Neuronal stem cell (in vitro differentiated cells): Measurements from ENCODE around the gene FAM168A.

Source experiments
- DNase-seq: peaks from one replicate; pipeline ENCODE4 v3.0.0-alpha.2; 2013; ENCODE audit warnings: low spot score
- H2AFZ ChIP-seq: one replicate; pipeline ENCODE4 v1.6.1; 2013; ENCODE audit warnings: mild to moderate bottlenecking, low read length, inconsistent platforms
- H2AK5ac ChIP-seq: 2 replicates; pipeline ENCODE4 v1.6.1; 2013; ENCODE audit warnings: low read depth, mild to moderate bottlenecking, inconsistent platforms, low read length, moderate library complexity, mixed read lengths
- H2BK120ac ChIP-seq: 2 replicates; pipeline ENCODE4 v1.6.1; 2013; ENCODE audit warnings: low read depth, mild to moderate bottlenecking, inconsistent platforms, low read length, moderate library complexity, mixed read lengths
- H2BK12ac ChIP-seq: one replicate; pipeline ENCODE4 v1.6.1; 2013; ENCODE audit warnings: low read length, inconsistent platforms
- H2BK15ac ChIP-seq: 2 replicates; pipeline ENCODE4 v1.6.1; 2013; ENCODE audit warnings: mild to moderate bottlenecking, low read length, inconsistent platforms, mixed read lengths
- H2BK5ac ChIP-seq: one replicate; pipeline ENCODE4 v1.6.1; 2013; ENCODE audit warnings: inconsistent platforms, mild to moderate bottlenecking, low read length, moderate library complexity
- H3K14ac ChIP-seq: one replicate; pipeline ENCODE4 v1.6.1; 2013; ENCODE audit warnings: low read length, inconsistent platforms
- H3K18ac ChIP-seq: 2 replicates; pipeline ENCODE4 v1.6.1; 2013; ENCODE audit warnings: low read length, inconsistent platforms
- H3K23ac ChIP-seq: 2 replicates; pipeline ENCODE4 v1.6.1; 2013; ENCODE audit warnings: low read depth, mild to moderate bottlenecking, mixed read lengths, low read length, inconsistent platforms; ENCODE audit not compliant: poor library complexity
- H3K27ac ChIP-seq: replicated peaks from 3 replicates; pipeline ENCODE4 v1.5.1; 2013; ENCODE audit warnings: low read length, inconsistent platforms
- H3K27me3 ChIP-seq, 3 experiments: 2 replicates each; pipeline ENCODE4 v1.6.1; 2013; ENCODE audit warnings: low read length in 3 of 3, mild to moderate bottlenecking in 2 of 3, inconsistent platforms in 1 of 3, low read depth in 1 of 3, mixed read lengths in 1 of 3, moderate library complexity in 1 of 3; ENCODE audit not compliant: control insufficient read depth in 3 of 3, insufficient read depth in 3 of 3
- H3K36me3 ChIP-seq, 2 donors: replicated peaks in 1 of 2; 2 replicates each; pipeline ENCODE4 v1.6.1; 2013; ENCODE audit warnings: low read length in 2 of 2; ENCODE audit not compliant: control insufficient read depth in 2 of 2, insufficient read depth in 2 of 2
- H3K4ac ChIP-seq: 2 replicates; pipeline ENCODE4 v1.6.1; 2013; ENCODE audit warnings: inconsistent platforms, mild to moderate bottlenecking, low read length, moderate library complexity
- H3K4me1 ChIP-seq, 2 donors: 1 replicate in 1 of 2; 2 replicates in 1 of 2; pipeline ENCODE4 v1.6.1; 2013; ENCODE audit warnings: low read length in 2 of 2, low read depth in 1 of 2; ENCODE audit not compliant: control insufficient read depth in 2 of 2, insufficient read depth in 1 of 2
- H3K4me2 ChIP-seq: one replicate; pipeline ENCODE4 v1.6.1; 2013; ENCODE audit warnings: mild to moderate bottlenecking, low read length, inconsistent platforms; ENCODE audit not compliant: insufficient read depth, poor library complexity, severe bottlenecking
- H3K4me3 ChIP-seq, 2 donors: 2 replicates each; pipeline ENCODE4 v1.5.1; 2013; ENCODE audit warnings: low read length in 2 of 2, mild to moderate bottlenecking in 2 of 2, inconsistent platforms in 1 of 2, moderate library complexity in 1 of 2
- H3K79me1 ChIP-seq: one replicate; pipeline ENCODE4 v1.6.1; 2013; ENCODE audit warnings: low read depth, mild to moderate bottlenecking, inconsistent platforms, low read length, moderate library complexity
- H3K9ac ChIP-seq: one replicate; pipeline ENCODE4 v1.6.1; 2013; ENCODE audit warnings: mild to moderate bottlenecking, low read depth, low read length, inconsistent platforms; ENCODE audit not compliant: poor library complexity
- H3K9me3 ChIP-seq, 2 donors: replicated peaks in 1 of 2; 2 replicates each; pipeline versions ENCODE3 to v1.6.1; 2013; ENCODE audit warnings: low read length in 2 of 2, mild to moderate bottlenecking in 2 of 2, inconsistent platforms in 1 of 2, low read depth in 1 of 2, mixed read lengths in 1 of 2, moderate library complexity in 1 of 2; ENCODE audit not compliant: control insufficient read depth in 2 of 2, insufficient read depth in 1 of 2
- H4K8ac ChIP-seq: one replicate; pipeline ENCODE4 v1.6.1; 2013; ENCODE audit warnings: low read depth, mild to moderate bottlenecking, inconsistent platforms, low read length, moderate library complexity
- H4K91ac ChIP-seq: one replicate; pipeline ENCODE4 v1.6.1; 2013; ENCODE audit warnings: low read length, low read depth, mild to moderate bottlenecking, inconsistent platforms; ENCODE audit not compliant: poor library complexity
- WGBS, 2 donors: extraction: QIAGEN DNeasy Blood & Tissue Kit; methylation state at CpG; one replicate each; pipeline ENCODE4 v1.1.7; 2013; ENCODE audit warnings: missing lambda C conversion rate in 2 of 2, mixed read lengths in 1 of 2; ENCODE audit not compliant: insufficient read length in 2 of 2, insufficient replicate concordance in 1 of 2; ENCODE audit errors: extremely low coverage in 2 of 2; 5-methylcytosine and 5-hydroxymethylcytosine counted together

FAM168A gene

GRCh38 chr11:73365352-73366264 is 232.3 kb downstream of the FAM168A start:
- Histone ChIP-seq H3K9me3 (no peaks in the 10 kb centered on the region), H2AK5ac (no peak overlapping the region), H3K9ac (peak overlapping the region; percentile 56), H3K14ac (peak overlapping the region; percentile 15), H3K27ac (no peak overlapping the region), H3K36me3 (peaks cover 42 to 81% of the 10 kb centered on the region in 2 donors), H3K23ac (no peak overlapping the region), H4K8ac (no peak overlapping the region), H2BK5ac (no peak overlapping the region), H3K79me1 (no peaks in the 10 kb centered on the region), H2BK120ac (no peak overlapping the region), H3K4me1 (no peaks in the 10 kb centered on the region), H3K27me3 (no peaks in the 10 kb centered on the region), H3K4me2 (no peak overlapping the region), H3K18ac (no peak overlapping the region), H4K91ac (no peak overlapping the region), H2BK12ac (no peak overlapping the region), H3K4ac (no peak overlapping the region), H2BK15ac (no peak overlapping the region), H3K4me3 (no peak overlapping the region), H2AFZ (no peak overlapping the region)
- no CpG with 5 or more reads among the region's 24 CpGs for WGBS, 2 donors
- DNase-seq, result no peak

- H3K4ac ChIP-seq, result no peak overlapping the region
- H3K9ac ChIP-seq, result peak overlapping the region; percentile 3
- peak overlapping the region; percentile 18 for H2BK120ac ChIP-seq
- H2BK5ac ChIP-seq, result no peak overlapping the region
- H3K23ac ChIP-seq, result peak overlapping the region; percentile 76
- H2BK15ac ChIP-seq, result no peak overlapping the region
- H3K36me3 ChIP-seq, result peaks cover 58 to 97% of the 10 kb centered on the region in 2 donors
- H3K18ac ChIP-seq, result no peak overlapping the region
- peak overlapping the region; percentile 14 for H2AK5ac ChIP-seq
- H3K27me3 ChIP-seq, result no peaks in the 10 kb centered on the region
- DNase-seq, result no peak
- H3K4me2 ChIP-seq, result no peak overlapping the region
- no peak overlapping the region for H3K14ac ChIP-seq
- no peak overlapping the region for H4K91ac ChIP-seq
- WGBS, 2 donors, result no CpG with 5 or more reads among the region's 9 CpGs
- no peak overlapping the region for H2AFZ ChIP-seq
- H3K4me1 ChIP-seq, result no peaks in the 10 kb centered on the region
- no peak overlapping the region for H3K4me3 ChIP-seq
- H4K8ac ChIP-seq, result no peak overlapping the region
- no peak overlapping the region for H2BK12ac ChIP-seq
- no peaks in the 10 kb centered on the region for H3K9me3 ChIP-seq
- no peaks in the 10 kb centered on the region for H3K79me1 ChIP-seq
- no peak overlapping the region for H3K27ac ChIP-seq
Observed at GRCh38 chr11:73363147-73363546, 234.8 kb downstream of the FAM168A start.

GRCh38 chr11:73361953-73362776 is 235.7 kb downstream of the FAM168A start:
- Histone ChIP-seq H3K27ac (no peak overlapping the region), H2BK15ac (no peak overlapping the region), H4K8ac (no peak overlapping the region), H3K4ac (no peak overlapping the region), H3K4me1 (no peaks in the 10 kb centered on the region), H3K4me2 (peak overlapping the region; percentile 43), H3K4me3 (peak overlapping the region in 1 of 2 donors; percentile 66), H3K79me1 (no peaks in the 10 kb centered on the region), H3K9ac (peak overlapping the region; percentile 79), H3K9me3 (no peaks in the 10 kb centered on the region), H2AK5ac (no peak overlapping the region), H3K18ac (peak overlapping the region; percentile 73), H3K23ac (peak overlapping the region; percentile 87), H3K36me3 (peaks cover 65 to 97% of the 10 kb centered on the region in 2 donors), H2AFZ (no peak overlapping the region), H3K14ac (peak overlapping the region; percentile 23), H2BK12ac (no peak overlapping the region), H2BK5ac (no peak overlapping the region), H2BK120ac (no peak overlapping the region), H4K91ac (no peak overlapping the region), H3K27me3 (no peaks in the 10 kb centered on the region)
- WGBS, 2 donors, result no CpG with 5 or more reads among the region's 70 CpGs
- DNase-seq, result peak; percentile 68
